Suppressor macrophage (primary cell): Measurements from ENCODE around the gene HK1.
"Not testable (repeated sequence)": the region's sequence is repeated elsewhere in the genome, so short reads cannot be mapped to it uniquely, and the experiment has no call there.

Experiments
- DNase-seq, 4 experiments: peaks; one replicate each; pipeline ENCODE4 v3.0.0-alpha.2; 2020 to 2022

The HK1 gene

GRCh38 chr10:69259547-69260243, 18.6 kb upstream of the HK1 start:
- DNase-seq, result no peak

GRCh38 chr10:69261184-69261583, 17.1 kb upstream of the HK1 start:
- DNase-seq, result no peak

- no peak for DNase-seq
Measured at GRCh38 chr10:69262292-69262751, 16.0 kb upstream of the HK1 start.

DNA sequence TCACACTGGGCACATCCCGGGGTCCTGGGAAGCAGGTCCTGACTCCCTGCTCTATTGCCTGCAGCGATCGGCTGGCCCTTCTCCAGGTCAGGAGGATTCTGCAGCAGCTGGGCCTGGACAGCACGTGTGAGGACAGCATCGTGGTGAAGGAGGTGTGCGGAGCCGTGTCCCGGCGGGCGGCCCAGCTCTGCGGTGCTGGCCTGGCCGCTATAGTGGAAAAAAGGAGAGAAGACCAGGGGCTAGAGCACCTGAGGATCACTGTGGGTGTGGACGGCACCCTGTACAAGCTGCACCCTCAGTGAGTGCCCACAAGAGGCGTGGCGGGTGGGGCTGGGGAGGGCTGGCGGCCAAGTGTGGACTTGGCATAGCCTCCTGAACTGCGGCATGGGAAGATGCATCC, 12.8 kb upstream of the HK1 start:
- DNase-seq, result no peak

- DNase-seq, result no peak
Measured at GRCh38 chr10:69268761-69269416, 9.4 kb upstream of the HK1 start.

DNA sequence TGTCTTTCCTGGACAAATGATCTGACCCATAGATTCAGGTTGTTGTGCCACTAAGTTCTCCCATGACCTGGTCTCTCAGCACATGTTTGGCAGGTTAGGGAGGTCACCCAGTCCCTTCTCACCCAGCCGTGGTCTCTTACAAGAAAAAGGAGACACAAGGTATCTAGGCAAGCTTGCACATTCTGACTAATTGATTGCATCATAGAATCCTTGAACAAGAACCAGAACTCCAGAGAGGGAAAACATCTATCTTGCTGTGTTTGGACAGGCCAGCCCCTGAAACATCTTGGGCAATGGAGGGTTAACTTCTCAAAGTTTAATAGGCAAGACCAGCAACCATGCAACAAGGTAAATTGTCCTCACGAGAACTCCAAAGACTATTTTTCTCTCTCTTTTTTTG, 8.5 kb upstream of the HK1 start:
- DNase-seq, result no peak

GRCh38 chr10:69270990-69271389, 7.3 kb upstream of the HK1 start:
- DNase-seq, result no peak

DNA sequence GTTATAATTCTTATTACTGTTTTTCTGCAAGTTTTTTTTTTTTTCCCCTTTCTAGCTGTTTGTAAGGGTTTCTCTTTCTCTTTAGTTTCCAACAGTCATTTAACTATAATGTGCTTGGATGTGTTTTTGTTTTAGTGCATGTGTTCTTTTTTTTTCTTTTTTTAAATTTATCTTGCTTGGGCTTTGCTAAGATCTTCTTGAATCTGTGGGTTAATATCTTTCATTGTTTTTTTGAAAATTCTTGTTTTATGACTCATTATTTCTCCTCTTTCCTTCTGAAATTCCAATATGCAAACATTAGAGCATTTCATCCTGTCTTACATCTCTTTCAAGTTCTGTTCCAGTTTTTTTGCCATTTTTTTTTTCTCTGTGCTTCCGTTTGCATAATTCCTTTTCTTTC, 5.7 kb upstream of the HK1 start:
- no peak for DNase-seq

DNA sequence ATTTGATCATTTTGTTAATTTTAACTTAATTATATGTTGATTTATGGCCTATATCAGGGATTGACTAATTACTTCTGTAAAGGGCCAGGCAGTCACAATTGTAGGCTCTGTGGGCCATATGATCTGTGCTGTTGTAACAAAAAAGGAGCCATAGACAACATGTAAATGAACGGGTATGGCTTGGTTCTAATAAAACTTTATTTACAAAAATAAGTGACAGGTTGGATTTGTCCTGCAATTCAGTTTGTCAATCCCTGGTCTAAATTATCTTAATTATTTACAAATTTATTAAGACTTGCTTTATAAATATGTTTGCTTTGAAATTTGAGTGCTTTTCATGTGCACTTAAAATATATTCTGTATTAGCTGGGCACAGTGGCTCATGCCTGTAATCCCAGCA, 2.9 kb upstream of the HK1 start:
- no peak for DNase-seq

- DNase-seq, result no peak
Measured at GRCh38 chr10:69276503-69276902, 1.8 kb upstream of the HK1 start.

DNA sequence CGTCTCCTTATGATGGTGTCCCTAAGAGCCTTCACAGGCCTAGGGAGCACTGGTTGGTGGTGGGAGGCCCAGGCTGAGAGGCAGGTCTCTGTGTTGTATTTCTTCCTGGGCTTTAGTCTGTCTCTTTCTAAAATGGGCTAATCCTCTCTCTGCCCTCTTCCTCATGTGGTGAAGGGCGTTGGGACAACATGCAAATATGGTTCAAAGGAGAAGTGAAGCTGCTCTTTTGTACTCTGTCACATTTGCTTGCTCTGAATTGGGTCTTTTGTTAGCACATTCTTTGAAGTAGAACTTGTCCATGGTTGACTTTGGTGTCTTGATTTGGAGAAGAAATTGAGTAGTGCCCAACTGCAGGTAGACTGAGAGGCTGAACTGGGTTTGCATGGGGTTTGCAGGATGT, 814 bp downstream of the HK1 start:
- peak; percentile 23 to 77 (median 57) for DNase-seq

- DNase-seq, result no peak
Measured at GRCh38 chr10:69281507-69282413, 3.5 kb downstream of the HK1 start.

DNA sequence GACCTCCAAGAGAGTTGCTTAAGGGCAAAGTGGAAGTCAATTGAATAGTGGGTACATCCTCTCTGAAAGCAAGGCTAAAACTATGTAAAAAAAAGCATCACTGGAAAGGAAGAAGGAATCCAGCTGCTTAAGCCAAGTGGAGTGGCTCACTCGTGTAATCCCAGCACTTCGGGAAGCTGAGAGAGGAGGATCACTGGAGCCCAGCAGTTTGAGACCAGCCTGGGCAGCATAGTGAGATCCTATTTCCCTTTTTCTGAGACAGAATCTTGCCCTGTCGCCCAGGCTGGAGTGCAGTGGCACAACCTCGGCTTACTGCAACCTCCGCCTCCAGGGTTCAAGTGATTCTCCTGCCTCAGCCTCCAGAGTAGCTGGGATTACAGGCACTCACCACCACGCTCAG, 6.1 kb downstream of the HK1 start:
- DNase-seq, result not testable (repeated sequence)

GRCh38 chr10:69285699-69286098, 7.4 kb downstream of the HK1 start:
- DNase-seq, result no peak

- no peak for DNase-seq
Measured at GRCh38 chr10:69287181-69287580, 8.9 kb downstream of the HK1 start.

DNA sequence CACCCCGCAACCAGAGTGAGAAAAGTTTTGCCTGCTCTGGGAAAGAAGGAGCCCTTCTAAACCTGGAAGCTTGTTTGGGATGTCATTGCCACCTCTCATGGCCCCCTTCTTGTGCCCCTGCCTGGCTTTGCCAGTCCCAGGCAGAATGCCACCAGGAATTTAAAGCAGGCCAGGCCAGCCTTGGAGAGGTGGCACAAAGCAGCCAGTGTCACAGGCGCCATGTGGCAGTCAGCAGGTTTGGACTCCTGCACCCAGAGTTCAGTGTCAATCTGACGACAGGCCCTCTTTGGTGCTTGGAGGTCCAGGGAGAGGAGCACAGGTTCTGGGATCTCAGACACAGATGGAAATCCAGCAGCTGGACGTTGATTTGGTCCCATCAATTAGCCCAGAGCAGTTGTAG, 12.7 kb downstream of the HK1 start:
- DNase-seq, result no peak

- no peak for DNase-seq
Measured at GRCh38 chr10:69292459-69292858, 14.2 kb downstream of the HK1 start.

- no peak for DNase-seq
Measured at GRCh38 chr10:69295027-69295636, 16.8 kb downstream of the HK1 start.

DNA sequence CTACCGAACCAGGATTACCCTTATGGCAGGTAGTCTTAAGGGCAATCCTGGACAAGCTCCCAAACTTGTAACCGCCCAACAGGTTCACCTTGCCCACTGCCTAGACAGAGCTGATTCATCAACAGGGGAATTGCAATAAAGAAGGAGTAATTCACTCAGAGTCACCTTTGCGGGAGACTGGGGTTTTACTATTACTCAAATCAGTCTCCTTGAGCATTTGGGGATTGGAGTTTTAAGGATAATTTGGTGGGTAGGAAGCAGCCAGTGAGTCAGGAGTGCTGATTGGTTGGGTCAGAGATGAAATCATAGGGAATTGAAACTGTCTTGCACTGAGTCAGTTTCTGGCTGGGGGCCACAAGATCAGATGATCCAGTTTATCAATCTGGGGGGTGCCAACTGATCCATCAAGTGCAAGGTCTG, 25.3 kb downstream of the HK1 start:
- DNase-seq, result peak; percentile 34 to 65 (median 56)

GRCh38 chr10:69306421-69306820, 28.1 kb downstream of the HK1 start:
- no peak for DNase-seq

GRCh38 chr10:69307434-69307833, 29.1 kb downstream of the HK1 start:
- no peak for DNase-seq

DNA sequence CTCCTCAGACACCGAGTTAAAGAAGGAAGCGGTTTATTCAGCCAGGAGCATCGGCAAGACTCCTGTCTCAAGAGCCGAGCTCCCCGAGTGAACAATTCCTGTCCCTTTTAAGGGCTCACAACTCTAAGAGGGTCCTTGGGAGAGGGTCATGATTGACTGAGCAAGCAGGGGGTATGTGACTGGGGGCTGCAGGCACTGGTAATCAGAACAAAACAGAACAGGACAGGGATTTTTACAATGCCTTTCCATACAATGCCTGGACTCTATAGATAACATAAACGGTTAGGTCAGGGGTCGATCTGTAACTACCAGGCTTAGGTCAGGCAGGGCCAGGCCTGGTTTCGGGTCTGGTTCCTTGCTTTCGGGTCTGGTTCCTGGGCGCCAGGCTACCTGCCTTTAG, 30.0 kb downstream of the HK1 start:
- not testable (repeated sequence) for DNase-seq

DNA sequence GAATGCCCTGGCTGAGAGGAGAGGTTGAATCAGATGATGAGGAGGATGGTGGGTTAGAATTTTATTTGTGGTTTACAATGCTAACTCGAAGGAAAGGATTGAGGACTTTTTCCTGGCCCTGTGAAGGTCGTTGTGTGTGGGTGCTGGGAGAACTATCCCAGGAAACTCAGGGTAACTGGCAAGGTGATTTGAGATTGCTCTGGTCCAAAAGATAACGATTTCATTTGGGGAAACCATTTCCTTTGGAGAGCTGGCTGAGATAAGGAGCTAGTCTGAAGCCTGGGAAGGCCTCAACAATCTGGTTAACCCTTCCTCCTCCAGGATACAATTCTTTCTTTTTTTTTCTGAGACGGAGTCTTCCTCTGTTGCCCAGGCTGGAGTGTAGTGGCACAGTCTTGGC, 33.0 kb downstream of the HK1 start:
- no peak for DNase-seq
